GM18909 (cell line): ENCODE results near the gene PANK2.
"Not testable (repeated sequence)": the region's sequence is repeated elsewhere in the genome, so short reads cannot be mapped to it uniquely, and the experiment has no call there.

Source experiments
- ATAC-seq: cut with Tn5 transposase; IDR thresholded peaks from one replicate; pipeline ENCODE4 v1.9.1; 2021; ENCODE audit warnings: mild to moderate bottlenecking; ENCODE audit not compliant: unreplicated experiment, poor library complexity

Gene PANK2

GRCh38 chr20:3972631-3973030 is 83.4 kb downstream of the PANK2 start:
- ATAC-seq = not testable (repeated sequence)

DNA sequence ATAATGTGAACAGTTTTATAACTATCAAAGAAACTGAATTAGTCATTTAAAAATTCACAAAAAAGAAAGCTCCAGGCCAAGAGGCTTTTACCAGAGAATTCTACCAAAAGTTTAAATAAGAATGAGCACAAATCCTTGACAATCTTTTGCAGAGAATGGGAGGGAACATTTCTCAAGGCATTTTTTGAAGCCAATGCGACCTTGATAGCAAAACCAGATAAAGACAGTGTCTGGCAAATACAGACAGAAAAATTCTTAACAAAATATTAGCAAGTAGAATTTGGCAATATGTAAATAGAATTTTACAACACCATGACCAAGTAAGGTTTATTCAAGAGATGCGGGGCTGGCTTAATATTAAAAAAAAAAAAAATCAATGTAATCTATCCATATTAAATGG is 84.5 kb downstream of the PANK2 start:
- no peak for ATAC-seq

GRCh38 chr20:3976511-3976910 is 87.3 kb downstream of the PANK2 start:
- ATAC-seq = no peak
